PC-9 (cell line): ENCODE measurements around the gene GRK2.

Experiments used
- CTCF ChIP-seq: fragments of 200-600 bp; sonication (generic); conservative IDR thresholded peaks from 2 replicates; pipeline ENCODE4 v1.6.1; 2017; ENCODE audit warnings: mixed run types, antibody characterized with exemption, mild to moderate bottlenecking, moderate library complexity
- EZH2 ChIP-seq: fragments of 200-600 bp; sonication (generic); IDR thresholded peaks from 2 replicates; pipeline ENCODE4 v1.8.0; 2017; ENCODE audit warnings: antibody characterized with exemption, low read depth

DNA sequence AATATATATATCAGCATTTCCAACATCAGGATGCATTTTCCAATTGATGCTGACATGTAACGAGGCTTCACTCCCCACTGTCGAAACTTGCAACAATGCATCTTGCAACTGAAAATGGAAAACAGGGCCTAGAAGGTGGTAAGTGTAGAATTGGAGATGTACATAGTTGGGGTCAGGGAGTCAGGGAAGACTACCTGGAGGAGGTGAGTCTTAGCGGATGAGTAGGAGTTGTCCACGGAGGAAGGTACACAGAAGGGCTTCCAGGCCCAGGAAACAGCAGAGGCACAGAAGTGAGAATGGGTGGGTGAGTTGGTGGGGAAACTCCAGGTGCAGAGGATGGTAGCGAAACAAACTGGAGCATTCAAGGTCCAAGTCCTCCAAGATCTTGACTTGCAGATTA lies 2.0 kb upstream of the GRK2 start:
- TF ChIP-seq CTCF, result no peak
- TF ChIP-seq EZH2, result no peak
